ENCODE results near the gene ATOSB.

The ATOSB gene

DNA sequence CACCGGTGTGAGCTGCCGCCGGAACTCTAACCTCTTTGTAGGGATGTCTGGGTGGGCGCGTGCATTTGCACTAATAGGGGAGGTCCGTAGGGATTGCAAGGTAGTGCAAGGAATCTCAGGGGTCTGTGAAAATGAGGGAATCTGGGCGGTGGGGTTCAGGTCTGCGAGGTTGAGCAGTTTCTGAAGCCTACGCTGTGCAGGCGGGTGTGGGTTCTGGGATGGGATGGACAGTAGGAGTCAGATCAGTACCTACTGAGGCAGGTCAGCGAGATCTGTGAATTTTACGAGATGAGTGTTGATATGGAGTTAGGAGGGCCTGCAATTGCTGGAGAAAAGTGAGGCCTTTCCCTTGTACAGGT is 856 bp upstream of the ATOSB start:
- intact Hi-C loops (cut with DNase I; ENCODE audit: low total_unique reads): loop anchor here (2.0 to 5.0 kb wide), 3 partner anchors 142 to 446 kb away; a partner anchor contains a TSS
- Histone ChIP-seq H3K9me3 (no peaks in the 10 kb centered on the region), H3K27ac (peak overlapping the region; percentile 97 to 100)

DNA sequence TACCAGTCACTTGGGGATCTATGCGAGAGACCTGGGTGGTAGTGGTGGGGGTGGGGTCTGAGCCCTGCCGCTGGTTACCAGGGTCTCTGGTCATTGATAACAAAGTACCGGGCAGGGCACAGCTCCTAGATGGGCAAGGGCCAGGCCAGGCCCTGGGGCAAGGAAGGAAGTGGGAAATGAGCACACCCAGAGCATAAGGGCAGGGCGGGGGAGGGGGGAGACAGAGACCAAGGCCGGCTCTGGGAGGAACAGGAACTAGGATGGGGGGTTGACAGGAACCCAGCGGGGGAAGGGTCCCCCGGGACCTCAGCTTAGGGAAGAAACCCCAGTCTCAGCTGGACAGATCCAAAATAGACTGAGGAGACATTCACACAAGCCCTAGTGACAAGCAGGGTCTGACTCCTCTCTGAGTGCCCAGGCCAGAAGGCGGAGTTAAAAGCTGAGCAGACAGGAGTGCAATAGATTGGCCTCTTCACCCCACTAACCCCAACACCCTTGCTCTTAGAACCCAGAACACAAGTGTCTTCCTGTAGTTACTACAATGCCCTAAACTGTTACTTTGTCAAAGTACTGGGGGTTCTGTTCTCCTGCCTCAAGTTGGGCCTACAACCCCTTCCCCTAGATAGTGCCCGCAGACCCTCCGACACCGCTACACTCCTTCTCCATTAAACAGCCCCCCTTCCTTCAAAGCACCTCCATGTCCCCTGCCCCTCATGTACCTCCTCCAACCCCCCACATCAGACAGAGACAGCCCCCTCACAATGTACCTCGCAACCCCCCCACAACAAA is 628 bp downstream of the ATOSB start:
- no peaks in the 10 kb centered on the region for H3K27me3 ChIP-seq
- no peaks in the 10 kb centered on the region for H3K9me3 ChIP-seq
- TF ChIP-seq, protein P1, sequence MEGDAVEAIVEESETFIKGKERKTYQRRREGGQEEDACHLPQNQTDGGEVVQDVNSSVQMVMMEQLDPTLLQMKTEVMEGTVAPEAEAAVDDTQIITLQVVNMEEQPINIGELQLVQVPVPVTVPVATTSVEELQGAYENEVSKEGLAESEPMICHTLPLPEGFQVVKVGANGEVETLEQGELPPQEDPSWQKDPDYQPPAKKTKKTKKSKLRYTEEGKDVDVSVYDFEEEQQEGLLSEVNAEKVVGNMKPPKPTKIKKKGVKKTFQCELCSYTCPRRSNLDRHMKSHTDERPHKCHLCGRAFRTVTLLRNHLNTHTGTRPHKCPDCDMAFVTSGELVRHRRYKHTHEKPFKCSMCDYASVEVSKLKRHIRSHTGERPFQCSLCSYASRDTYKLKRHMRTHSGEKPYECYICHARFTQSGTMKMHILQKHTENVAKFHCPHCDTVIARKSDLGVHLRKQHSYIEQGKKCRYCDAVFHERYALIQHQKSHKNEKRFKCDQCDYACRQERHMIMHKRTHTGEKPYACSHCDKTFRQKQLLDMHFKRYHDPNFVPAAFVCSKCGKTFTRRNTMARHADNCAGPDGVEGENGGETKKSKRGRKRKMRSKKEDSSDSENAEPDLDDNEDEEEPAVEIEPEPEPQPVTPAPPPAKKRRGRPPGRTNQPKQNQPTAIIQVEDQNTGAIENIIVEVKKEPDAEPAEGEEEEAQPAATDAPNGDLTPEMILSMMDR (IDR thresholded peaks at IDR 0.05): no peak
- intact Hi-C loops (cut with DNase I; ENCODE audit: low total_unique reads): loop anchor here (5.0 kb wide), 3 partner anchors 123 to 447 kb away; a partner anchor contains a TSS
- H3K36me3 ChIP-seq: no peaks in the 10 kb centered on the region
- DNase-seq: peak; percentile 78 to 86
- H3K4me1 ChIP-seq: peaks cover 4 to 59% (median 50%) of the 10 kb centered on the region in 4 donors
- peak overlapping the region; percentile 97 to 100 for H3K27ac ChIP-seq
- peak overlapping the region; percentile 59 to 64 for H3K4me3 ChIP-seq

More for the DNA sequence above, 856 bp upstream of the ATOSB start:
- H3K4me3 ChIP-seq: peak overlapping the region; percentile 59 to 64
- TF ChIP-seq, protein P1 (IDR thresholded peaks at IDR 0.05): no peak
- no peaks in the 10 kb centered on the region for H3K36me3 ChIP-seq
- DNase-seq: no peak
- no peaks in the 10 kb centered on the region for H3K27me3 ChIP-seq
- H3K4me1 ChIP-seq: peaks cover 4 to 50% (median 41%) of the 10 kb centered on the region in 4 donors

DNA sequence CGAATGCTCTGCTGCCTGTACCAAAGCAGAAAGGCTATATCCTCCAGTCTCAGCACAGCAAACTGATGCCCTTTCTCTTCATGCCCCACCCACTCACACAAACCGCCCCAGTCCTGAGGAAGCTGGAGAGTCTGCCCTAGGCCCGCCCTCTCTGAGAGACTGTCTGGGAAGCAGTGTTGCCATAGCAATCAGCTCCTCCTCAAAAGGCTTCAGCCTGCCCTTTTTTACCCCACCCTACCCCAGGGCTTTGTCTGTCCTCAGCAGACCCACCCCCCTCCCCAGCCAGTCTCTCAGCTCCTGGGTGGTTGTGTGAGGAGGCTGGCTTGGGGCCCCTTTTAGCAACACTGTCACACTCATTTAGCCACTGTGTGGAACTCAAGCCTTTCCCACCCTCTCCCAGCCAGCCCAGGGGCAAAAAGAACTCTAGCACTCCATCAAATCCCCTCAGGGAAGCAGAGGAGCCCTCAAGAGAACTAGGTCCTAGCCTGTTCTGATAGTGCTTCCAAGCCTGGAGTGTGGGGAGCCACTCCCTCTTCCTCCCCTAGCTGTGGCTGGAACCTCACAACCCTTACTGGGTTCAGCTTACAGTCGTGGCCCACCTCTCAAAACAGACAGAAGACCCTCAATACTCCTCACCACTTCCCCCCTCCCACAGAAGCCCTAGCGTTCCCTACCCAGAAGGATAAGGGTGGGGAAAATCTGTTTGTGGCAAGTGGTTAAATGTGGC is 1.4 kb downstream of the ATOSB start:
- H3K36me3 ChIP-seq: no peaks in the 10 kb centered on the region
- H3K9me3 ChIP-seq: no peaks in the 10 kb centered on the region
- peak overlapping the region; percentile 59 to 64 for H3K4me3 ChIP-seq
- peak; percentile 93 to 94 for DNase-seq
- H3K27me3 ChIP-seq: no peaks in the 10 kb centered on the region
- intact Hi-C loops (cut with DNase I; ENCODE audit: low total_unique reads): loop anchor here (5.0 kb wide), 1 partner anchor 122 kb away; no protein-coding TSS in a partner anchor
- peaks cover 4 to 67% (median 55%) of the 10 kb centered on the region in 4 donors for H3K4me1 ChIP-seq
- TF ChIP-seq, protein P1 (IDR thresholded peaks at IDR 0.05): no peak
- H3K27ac ChIP-seq: peak overlapping the region; percentile 97 to 100

DNA sequence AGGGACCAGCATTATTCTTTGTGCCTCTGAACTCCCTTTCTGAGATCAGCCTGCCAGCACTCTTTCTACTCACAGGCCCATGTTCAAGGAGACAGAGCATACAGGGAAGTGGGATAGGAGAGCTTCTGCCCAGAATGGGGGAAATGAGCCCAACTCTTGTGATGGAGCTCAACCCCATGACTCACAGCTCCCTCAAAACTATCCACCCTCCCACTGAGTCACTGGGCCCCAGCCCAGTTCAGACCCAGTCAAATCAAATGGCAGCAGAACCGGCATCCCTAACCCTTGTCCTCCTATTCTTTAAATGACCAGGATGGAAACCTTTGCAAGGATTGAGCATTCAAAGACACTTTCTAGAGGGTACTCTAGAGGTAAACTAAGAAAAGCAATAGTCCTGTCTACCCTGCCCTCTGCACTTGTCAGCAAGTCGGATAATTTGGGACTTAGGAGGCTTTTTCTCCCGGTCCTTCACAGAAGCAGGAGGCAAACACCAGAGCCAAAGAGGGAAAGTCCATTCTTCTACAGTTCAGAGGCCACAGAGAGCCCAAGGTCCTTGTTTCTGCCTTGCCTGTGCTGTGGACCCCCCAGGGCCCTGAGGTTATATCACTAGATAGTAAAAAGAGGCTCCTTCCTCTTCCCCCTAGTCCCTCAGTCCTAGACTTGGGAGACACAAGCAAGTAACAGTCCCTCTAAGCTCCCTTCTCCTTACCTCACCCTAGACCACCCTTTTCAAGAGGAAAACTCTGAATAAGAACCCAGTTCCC is 3.2 kb downstream of the ATOSB start:
- Histone ChIP-seq H3K9me3 (no peaks in the 10 kb centered on the region), H3K27ac (peak overlapping the region; percentile 97 to 100), H3K4me1 (peaks cover 4 to 71% (median 60%) of the 10 kb centered on the region in 4 donors), H3K36me3 (peaks cover 11 to 13% (median 11%) of the 10 kb centered on the region in 3 donors), H3K4me3 (peak overlapping the region in 1 of 2 donors; percentile 79), H3K27me3 (no peaks in the 10 kb centered on the region)
- intact Hi-C loops (cut with DNase I; ENCODE audit: low total_unique reads): loop anchor here (5.0 kb wide), 1 partner anchor 120 kb away; no protein-coding TSS in a partner anchor
- TF ChIP-seq, protein P1 (IDR thresholded peaks at IDR 0.05): no peak
- DNase-seq: peak; percentile 80 to 84

All from tibial artery (tissue), 4 donors.